Adrenal gland (tissue), 5 donors: ENCODE results near the gene INPP4B.

Experiments used
- CTCF ChIP-seq, 6 experiments: fragments of 450-650 bp in 4 of 6; fragments of 200-600 bp in 2 of 6; sonication (generic) in 1 of 6; IDR thresholded peaks; 1 replicate in 5 of 6; 2 replicates in 1 of 6; pipeline versions ENCODE4 v1.5.1 to v1.8.0; 2016 to 2021; ENCODE audit warnings: antibody characterized with exemption in 6 of 6, mild to moderate bottlenecking in 2 of 6, moderate library complexity in 1 of 6
- POLR2A ChIP-seq, 2 donors: fragments of 450-650 bp; IDR thresholded peaks; one replicate each; pipeline ENCODE4 v1.6.1; 2017; ENCODE audit warnings: antibody characterized with exemption in 2 of 2, mild to moderate bottlenecking in 2 of 2, moderate library complexity in 1 of 2
- donor health status: DM: no; HTN: no; CAD: no.

GRCh38 chr4:142356801-142357200 is 489.3 kb downstream of the INPP4B start:
- TF ChIP-seq POLR2A (IDR thresholded peaks at IDR 0.05) (no peak), CTCF (IDR thresholded peaks at IDR 0.05) (no peak)
